Activated CD4-positive, CD25-positive, alpha-beta regulatory T cell treated with anti-CD3 and anti-CD28 coated beads, Interleukin-2, amount 50 U/mL, for 24 hours (primary cell): ENCODE data around the gene SELENOW.

Experiments used
- ATAC-seq, 2 donors: fragments of 150-1000 bp; cut with Tn5 transposase; one replicate each; pipeline ENCODE4 v1.10.0; 2021; ENCODE audit warnings: mild to moderate bottlenecking in 1 of 2, moderate library complexity in 1 of 2

The SELENOW gene

GRCh38 chr19:47826800-47827199 lies 48.3 kb downstream of the SELENOW start:
- ATAC-seq: no peak

DNA sequence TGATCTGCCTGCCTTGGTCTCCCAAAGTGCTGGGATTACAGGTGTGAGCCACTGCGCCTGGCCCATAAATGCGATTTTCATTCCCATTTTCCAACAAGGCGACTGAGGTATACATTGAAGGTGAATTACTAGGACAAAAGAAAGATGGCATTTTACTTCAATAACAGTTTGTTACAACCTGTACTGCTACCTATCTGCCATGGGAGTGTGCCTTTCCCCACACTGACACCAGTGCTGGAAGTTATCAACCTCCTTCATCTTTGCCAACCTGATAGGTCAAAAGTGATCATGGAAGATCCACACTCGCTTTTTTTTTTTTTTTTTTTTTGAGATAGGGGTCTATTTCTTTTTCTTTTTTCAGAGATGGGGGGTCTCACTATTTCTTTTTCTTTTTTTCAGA lies 54.2 kb downstream of the SELENOW start:
- no peak for ATAC-seq
